ENCODE results near the gene SPARCL1.

SPARCL1 gene

DNA sequence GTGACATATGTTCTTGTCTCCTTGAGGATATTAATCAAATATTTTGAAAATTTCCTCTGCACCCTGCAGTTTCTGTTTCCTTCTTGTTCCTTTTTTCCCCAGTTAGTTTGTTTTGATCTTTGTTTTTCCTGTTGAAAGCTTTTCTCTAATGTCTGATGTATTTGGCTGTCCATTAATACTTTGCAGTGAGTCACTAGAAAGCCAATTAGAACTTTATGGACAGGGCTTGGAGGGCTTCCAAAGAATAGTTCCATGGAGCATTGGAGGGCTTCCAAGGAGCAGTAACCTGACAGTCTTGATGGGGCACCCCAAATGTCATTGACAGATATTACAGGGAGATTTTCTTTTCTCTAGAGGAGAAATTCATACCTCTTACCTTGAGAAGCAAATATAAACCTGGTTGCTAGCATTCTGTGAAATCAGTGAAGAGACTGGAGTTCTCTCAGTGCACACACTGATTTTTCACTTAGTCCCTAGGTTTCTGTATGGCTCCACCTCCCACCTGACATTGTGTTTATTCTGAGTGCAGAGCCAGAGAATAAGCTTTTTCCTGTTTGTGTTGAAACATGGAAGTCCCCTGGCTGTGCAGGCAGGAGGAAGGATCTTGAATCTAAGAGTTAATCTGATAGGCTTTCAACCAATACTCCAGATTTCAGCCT is 26.5 kb downstream of the SPARCL1 start:
- Histone ChIP-seq H3K4me2 (ENCODE audit: low read depth, low read length, poor library complexity, severe bottlenecking) (no peak overlapping the region), H3K9ac (ENCODE audit: low read depth, low read length, poor library complexity, severe bottlenecking) (no peak overlapping the region)

DNA sequence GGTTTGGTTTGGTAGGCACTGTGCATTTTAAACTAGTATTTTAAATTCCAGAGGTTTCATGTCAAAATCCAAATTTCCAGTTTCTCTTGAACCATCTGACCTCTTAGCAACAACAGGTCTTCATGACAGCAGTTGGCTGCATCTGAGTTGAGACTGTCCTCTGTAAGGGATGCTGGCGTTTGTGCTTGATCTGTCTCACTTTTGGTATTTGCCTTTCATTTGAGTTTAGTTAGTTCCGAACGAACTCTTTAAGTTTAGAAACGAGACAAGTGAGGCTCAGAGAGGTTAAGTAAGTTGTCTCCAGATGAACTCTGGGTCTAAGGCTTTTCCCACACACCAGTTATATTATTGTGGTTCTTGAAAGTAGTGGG is 29.1 kb downstream of the SPARCL1 start:
- no peaks in the 10 kb centered on the region for H3K36me3 ChIP-seq (ENCODE audit: insufficient read depth, low read length)
- H2AFZ ChIP-seq (ENCODE audit: low read length): no peak overlapping the region
- no peaks in the 10 kb centered on the region for H3K9me2 ChIP-seq (replicated peaks; ENCODE audit: low read depth, low read length)
- peaks cover 6% of the 10 kb centered on the region for H3K4me1 ChIP-seq (ENCODE audit: insufficient read depth, low read length, poor library complexity, severe bottlenecking)
- H3K4me2 ChIP-seq (ENCODE audit: low read depth, low read length, poor library complexity, severe bottlenecking): no peak overlapping the region
- H3K9me3 ChIP-seq (ENCODE audit: insufficient read depth, low read depth, low read length): no peaks in the 10 kb centered on the region
- no peak overlapping the region for H3K4me3 ChIP-seq (ENCODE audit: low read length, poor library complexity, severe bottlenecking)
- no peaks in the 10 kb centered on the region for H3F3A ChIP-seq (ENCODE audit: low read depth)
- no peaks in the 10 kb centered on the region for H3K27me3 ChIP-seq (ENCODE audit: insufficient read depth, low read length, poor library complexity, severe bottlenecking)
- no peak overlapping the region for H3K9ac ChIP-seq (ENCODE audit: low read depth, low read length, poor library complexity, severe bottlenecking)
- no peak for TF ChIP-seq EZH2phosphoT487 (IDR thresholded peaks at IDR 0.05; ENCODE audit: borderline replicate concordance)
- TF ChIP-seq, protein P1, sequence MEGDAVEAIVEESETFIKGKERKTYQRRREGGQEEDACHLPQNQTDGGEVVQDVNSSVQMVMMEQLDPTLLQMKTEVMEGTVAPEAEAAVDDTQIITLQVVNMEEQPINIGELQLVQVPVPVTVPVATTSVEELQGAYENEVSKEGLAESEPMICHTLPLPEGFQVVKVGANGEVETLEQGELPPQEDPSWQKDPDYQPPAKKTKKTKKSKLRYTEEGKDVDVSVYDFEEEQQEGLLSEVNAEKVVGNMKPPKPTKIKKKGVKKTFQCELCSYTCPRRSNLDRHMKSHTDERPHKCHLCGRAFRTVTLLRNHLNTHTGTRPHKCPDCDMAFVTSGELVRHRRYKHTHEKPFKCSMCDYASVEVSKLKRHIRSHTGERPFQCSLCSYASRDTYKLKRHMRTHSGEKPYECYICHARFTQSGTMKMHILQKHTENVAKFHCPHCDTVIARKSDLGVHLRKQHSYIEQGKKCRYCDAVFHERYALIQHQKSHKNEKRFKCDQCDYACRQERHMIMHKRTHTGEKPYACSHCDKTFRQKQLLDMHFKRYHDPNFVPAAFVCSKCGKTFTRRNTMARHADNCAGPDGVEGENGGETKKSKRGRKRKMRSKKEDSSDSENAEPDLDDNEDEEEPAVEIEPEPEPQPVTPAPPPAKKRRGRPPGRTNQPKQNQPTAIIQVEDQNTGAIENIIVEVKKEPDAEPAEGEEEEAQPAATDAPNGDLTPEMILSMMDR (conservative IDR thresholded peaks at IDR 0.05; ENCODE audit: low read length): no peak
- H3K79me2 ChIP-seq (ENCODE audit: insufficient read depth, low read length): no peaks in the 10 kb centered on the region
- H4K20me1 ChIP-seq (ENCODE audit: insufficient read depth, low read length, poor library complexity, severe bottlenecking): no peaks in the 10 kb centered on the region

More for the DNA sequence above, 26.5 kb downstream of the SPARCL1 start:
- Histone ChIP-seq H3K79me2 (ENCODE audit: insufficient read depth, low read length) (no peaks in the 10 kb centered on the region), H3K4me3 (ENCODE audit: low read length, poor library complexity, severe bottlenecking) (no peak overlapping the region), H3K9me3 (ENCODE audit: insufficient read depth, low read depth, low read length) (no peaks in the 10 kb centered on the region), H3F3A (ENCODE audit: low read depth) (no peaks in the 10 kb centered on the region), H3K36me3 (ENCODE audit: insufficient read depth, low read length) (no peaks in the 10 kb centered on the region), H4K20me1 (ENCODE audit: insufficient read depth, low read length, poor library complexity, severe bottlenecking) (no peaks in the 10 kb centered on the region), H3K4me1 (ENCODE audit: insufficient read depth, low read length, poor library complexity, severe bottlenecking) (peaks cover 6% of the 10 kb centered on the region), H3K27me3 (ENCODE audit: insufficient read depth, low read length, poor library complexity, severe bottlenecking) (no peaks in the 10 kb centered on the region), H2AFZ (ENCODE audit: low read length) (no peak overlapping the region), H3K9me2 (replicated peaks; ENCODE audit: low read depth, low read length) (no peaks in the 10 kb centered on the region)
- TF ChIP-seq, protein P1 (conservative IDR thresholded peaks at IDR 0.05; ENCODE audit: low read length): no peak
- TF ChIP-seq EZH2phosphoT487 (IDR thresholded peaks at IDR 0.05; ENCODE audit: borderline replicate concordance): no peak

DNA sequence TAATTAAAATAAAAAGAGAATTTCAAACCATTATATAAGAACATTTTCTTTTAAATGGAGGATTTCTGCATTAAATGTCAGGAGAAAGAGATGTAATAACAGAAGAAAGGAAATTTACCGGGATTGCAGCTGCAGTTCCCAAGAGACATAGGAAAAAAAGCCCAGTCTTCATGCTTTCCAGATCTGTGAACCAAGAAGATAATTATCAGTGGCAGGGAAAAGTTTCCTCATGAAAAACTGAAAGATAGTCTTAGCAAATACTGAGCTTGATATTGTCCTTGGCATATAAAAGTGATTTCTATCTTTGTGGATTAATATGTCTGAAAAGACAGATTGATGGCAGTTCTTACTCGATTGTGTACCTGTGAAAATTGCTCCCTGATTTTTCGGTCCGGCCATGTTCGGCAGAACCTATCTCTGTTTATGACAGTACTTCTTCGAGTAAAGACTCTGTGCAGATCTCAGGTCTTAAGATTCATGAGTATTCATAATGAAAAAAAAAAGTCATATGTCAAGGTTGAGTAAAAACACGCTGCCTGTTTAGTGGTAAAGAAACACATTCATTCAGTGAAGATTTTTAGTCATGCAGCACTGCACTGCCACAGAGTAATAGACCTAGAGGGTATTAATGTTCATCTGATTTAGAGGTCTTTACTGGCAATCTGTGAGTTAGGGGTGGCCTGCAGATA is 29.6 kb downstream of the SPARCL1 start:
- Histone ChIP-seq H4K20me1 (ENCODE audit: insufficient read depth, low read length, poor library complexity, severe bottlenecking) (no peaks in the 10 kb centered on the region), H2AFZ (ENCODE audit: low read length) (no peak overlapping the region), H3F3A (ENCODE audit: low read depth) (no peaks in the 10 kb centered on the region), H3K4me2 (ENCODE audit: low read depth, low read length, poor library complexity, severe bottlenecking) (no peak overlapping the region), H3K36me3 (ENCODE audit: insufficient read depth, low read length) (no peaks in the 10 kb centered on the region), H3K79me2 (ENCODE audit: insufficient read depth, low read length) (no peaks in the 10 kb centered on the region), H3K4me3 (ENCODE audit: low read length, poor library complexity, severe bottlenecking) (no peak overlapping the region), H3K9me2 (replicated peaks; ENCODE audit: low read depth, low read length) (no peaks in the 10 kb centered on the region), H3K9ac (ENCODE audit: low read depth, low read length, poor library complexity, severe bottlenecking) (no peak overlapping the region), H3K27me3 (ENCODE audit: insufficient read depth, low read length, poor library complexity, severe bottlenecking) (no peaks in the 10 kb centered on the region), H3K9me3 (ENCODE audit: insufficient read depth, low read depth, low read length) (no peaks in the 10 kb centered on the region), H3K4me1 (ENCODE audit: insufficient read depth, low read length, poor library complexity, severe bottlenecking) (peaks cover 6% of the 10 kb centered on the region)
- TF ChIP-seq EZH2phosphoT487 (IDR thresholded peaks at IDR 0.05; ENCODE audit: borderline replicate concordance): no peak
- TF ChIP-seq, protein P1 (conservative IDR thresholded peaks at IDR 0.05; ENCODE audit: low read length): no peak

All from Loucy (cell line).